HG02852 (cell line): ENCODE data around the gene EGFR.

Experiments
- ATAC-seq: cut with Tn5 transposase; IDR thresholded peaks from one replicate; pipeline ENCODE4 v1.9.1; 2021; ENCODE audit warnings: mild to moderate bottlenecking, moderate library complexity; ENCODE audit not compliant: unreplicated experiment

EGFR gene

DNA sequence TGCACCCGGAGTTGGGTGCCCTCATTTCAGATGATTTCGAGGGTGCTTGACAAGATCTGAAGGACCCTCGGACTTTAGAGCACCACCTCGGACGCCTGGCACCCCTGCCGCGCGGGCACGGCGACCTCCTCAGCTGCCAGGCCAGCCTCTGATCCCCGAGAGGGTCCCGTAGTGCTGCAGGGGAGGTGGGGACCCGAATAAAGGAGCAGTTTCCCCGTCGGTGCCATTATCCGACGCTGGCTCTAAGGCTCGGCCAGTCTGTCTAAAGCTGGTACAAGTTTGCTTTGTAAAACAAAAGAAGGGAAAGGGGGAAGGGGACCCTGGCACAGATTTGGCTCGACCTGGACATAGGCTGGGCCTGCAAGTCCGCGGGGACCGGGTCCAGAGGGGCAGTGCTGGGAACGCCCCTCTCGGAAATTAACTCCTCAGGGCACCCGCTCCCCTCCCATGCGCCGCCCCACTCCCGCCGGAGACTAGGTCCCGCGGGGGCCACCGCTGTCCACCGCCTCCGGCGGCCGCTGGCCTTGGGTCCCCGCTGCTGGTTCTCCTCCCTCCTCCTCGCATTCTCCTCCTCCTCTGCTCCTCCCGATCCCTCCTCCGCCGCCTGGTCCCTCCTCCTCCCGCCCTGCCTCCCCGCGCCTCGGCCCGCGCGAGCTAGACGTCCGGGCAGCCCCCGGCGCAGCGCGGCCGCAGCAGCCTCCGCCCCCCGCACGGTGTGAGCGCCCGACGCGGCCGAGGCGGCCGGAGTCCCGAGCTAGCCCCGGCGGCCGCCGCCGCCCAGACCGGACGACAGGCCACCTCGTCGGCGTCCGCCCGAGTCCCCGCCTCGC, at the start of gene EGFR:
EGFR (plus strand) TSS at position 657 of the 830 bp plus-strand sequence. CDS start 261 bp downstream, outside the sequence.
- ATAC-seq, result no peak

DNA sequence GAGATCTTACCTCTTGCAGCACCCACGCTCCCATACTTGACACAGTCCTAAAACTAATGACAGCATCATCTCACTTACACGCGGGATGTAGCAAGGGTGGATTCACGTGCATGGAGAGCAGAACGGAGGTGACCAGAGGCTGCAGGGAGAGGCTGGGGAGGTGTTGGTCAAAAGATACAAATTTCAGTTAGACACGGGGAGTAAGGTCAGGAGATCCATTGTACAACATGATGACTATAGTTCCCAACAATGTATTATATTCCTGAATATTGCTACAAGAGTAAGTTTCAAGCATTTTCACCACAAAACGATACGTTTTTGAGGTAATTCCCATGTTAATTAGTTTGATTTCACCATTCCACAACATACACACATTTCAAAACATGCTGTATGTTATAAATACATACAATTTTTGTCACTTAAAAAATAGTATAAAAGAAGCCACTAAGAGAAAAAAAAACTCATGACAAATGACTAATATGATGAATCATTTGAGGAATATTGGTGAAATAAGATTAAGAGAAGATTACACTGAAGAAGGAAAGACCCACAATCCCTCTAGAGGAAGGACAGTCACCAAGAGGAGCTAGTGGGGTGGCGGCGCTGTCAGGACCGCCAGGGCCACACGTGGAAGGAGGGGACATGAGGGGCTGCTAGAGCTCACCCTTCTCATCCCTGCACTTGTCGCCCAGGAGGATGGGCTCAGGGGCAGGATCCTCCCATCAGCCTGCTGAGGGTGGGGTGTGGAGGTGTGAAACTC, 49.4 kb upstream of the EGFR start:
- ATAC-seq, result no peak

DNA sequence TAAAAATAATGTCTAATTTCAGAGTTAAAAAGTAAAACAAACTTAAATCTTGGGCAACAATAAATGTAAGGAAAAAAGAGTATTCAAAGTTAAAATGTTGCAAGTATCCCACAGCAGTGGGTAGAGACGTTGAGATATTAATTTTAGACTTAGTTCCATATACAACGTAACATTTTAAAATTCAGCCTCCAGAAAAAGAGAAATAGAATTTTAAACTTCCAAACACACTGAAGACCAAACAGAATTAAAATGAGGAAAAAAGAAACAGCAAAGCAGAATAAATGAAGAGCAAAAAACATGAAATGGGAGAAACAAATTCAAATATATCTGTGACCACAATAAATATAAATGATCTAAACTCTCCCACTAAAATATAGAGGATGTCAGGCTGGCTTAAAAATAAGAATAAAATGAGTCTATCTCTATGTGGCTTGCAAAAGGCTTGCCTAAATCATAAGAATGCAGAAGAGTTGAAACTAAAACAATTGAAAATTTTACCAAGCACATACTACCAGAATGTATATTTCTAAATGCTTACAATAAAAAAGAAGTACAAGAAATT, 46.0 kb upstream of the EGFR start:
- ATAC-seq, result no peak

DNA sequence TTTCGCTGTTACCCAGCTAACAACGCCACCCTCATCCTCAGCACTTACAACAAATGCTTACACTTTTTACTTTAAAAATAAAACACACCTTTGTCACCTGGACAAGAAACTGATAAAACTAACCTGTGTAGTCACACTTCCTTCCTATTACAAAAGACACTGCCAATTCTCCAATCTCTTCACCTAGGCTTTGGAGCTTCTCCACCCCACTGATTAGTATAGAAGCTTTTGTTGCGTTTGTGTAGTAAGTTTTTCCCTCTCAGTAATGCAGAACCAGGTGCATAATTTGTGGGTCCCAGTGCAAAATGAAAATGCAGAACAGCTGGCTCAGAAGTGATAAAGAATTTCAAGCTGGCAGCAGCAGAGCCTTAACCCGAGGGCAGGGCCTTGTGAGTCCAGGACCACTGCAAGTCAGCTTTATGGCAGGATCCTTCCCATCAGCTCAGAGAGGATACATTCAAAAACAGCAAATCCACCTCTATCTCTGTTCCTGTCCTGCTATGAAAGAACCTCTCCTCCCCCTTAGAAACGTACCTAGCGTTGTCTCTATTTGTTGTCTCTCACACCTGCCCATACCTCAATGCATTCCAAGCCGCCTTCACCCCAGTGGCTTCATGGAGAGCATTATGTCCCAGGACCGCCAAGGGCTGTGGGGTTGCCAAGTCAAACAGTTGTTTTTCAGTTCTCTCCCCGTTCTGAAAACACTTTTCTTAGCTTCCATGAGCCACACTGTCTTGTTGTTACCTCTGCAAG, 40.3 kb upstream of the EGFR start:
- ATAC-seq, result no peak

DNA sequence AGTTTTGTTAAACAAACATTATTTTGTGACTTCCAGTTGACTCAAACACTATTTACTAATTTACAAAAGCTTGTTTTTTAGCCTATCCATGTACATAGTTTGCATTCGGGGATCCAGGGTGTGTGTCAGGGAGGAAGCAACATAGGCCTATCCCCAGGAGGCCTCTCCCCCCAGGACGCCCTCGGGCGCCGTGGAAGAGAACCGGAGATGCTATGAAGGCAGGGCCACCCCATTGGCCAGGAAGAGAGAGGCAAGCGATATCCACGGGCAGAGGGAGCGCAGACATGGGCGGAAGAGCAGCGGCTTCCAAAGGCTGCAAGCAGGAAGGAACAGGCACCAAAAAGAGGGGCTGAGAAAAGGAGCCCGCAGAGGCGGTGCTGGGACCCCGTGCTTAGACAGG, 38.3 kb upstream of the EGFR start:
- no peak for ATAC-seq

DNA sequence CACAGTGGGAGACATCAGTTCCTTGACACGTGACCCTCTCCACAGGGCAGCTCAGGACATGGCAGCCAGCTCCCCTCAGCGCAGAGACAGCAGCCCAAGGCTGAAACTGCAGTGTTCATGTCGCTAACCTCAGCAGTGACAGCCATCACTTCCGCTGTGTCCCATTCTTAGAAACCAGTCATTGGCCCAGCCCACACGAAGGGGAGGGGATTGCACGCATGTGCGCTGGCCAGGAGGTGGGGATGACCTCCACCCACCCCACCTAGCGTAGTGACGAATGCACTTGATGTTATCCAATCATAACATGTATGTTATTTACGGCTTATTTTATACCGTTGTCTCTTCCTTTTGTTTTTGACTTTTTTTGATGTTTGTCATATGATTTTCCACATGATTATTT, 36.9 kb upstream of the EGFR start:
- ATAC-seq, result no peak

DNA sequence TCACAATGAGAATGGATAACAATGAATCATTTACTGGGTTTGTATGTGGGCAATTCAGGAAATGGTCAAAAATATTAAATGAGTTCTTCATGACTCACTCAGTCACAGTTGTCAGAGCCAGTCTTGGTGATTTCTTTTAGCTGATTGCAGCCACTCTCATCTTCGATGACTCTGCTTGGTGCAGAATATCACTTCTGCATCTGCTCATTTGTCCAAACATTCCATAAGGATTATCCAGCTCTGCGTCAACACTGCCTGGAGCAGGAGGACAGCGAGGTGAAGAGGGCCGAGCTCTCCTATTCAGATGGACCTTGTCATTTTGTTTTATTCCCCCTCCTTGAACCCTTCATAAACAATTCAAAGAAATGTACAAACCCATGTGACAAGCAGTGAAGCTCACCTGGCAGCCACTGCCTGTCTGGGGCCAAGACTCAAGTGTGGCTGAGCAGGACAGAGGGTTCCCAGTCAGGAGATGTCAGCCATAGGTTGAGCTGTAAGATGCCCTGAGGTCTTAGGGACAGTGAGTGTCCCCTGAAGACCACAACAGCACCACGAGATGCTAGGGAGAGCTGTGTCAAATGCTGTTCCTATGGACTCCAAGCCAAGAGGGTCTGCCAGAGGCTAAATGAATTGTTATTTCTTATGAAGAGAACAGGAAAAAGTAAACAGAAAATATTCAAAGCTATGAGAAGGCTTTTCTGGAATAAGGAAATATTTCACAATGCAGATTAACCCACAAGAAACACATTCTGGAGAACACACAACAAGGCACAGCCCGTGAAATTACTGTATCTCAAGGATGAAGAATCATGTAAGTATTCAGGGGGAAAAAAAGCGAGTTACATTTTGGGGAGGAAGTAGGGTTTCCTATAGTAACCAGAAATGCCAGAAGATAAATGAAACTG, 33.1 kb upstream of the EGFR start:
- ATAC-seq, result no peak

DNA sequence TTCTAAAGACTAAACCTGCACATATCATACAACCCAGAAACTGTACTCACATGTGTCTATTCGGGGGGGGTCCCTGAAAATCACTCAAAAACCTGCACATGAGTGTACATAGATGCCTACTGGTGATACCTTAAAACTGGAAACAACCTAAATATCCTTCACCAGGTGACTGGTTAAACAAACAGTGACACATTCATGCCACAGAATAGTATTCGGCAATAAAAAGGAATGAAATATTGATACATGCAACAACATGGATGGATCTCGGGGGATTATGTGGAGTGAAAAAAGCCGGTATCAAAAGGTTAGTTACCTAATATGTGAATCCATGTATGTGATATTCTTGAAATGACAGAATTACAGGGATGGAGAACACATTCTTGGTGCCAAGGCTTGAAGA, 32.1 kb upstream of the EGFR start:
- no peak for ATAC-seq

DNA sequence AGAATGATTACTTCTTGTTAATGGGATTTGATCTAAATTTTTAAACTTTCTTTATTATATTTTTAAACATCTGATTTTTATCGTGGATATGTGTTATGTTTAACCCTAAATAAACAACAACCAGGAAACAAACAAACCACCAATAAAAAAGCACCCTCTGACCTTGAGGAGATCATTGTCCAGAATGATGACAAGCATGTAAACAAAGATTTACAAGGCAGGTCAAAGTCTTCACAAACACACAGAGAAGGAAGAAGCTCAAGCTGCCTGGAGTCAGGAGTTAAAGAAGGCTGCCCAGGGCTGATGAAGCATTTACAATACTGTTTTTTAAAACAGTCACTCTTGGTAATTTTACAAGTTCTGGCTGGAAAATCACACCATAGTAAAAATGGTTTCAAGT, 31.0 kb upstream of the EGFR start:
- no peak for ATAC-seq

DNA sequence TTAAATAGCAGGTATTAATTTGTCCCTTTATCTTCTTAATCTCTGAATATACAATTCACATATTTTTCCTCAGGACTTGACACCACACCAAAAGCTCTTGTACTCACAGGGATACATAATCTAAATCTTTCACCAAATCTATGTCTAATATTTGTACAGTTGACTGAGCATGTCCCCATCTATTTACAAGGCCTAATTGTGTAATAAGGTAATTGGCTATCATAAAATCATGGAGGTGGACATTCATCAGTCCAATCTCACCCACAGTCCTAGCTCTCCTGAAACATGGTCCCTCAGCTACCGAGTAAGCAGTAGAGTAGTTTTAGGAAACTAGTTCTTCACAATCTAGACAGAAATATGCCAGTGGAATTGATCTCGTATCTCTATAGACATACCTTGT, 30.3 kb upstream of the EGFR start:
- ATAC-seq, result no peak

DNA sequence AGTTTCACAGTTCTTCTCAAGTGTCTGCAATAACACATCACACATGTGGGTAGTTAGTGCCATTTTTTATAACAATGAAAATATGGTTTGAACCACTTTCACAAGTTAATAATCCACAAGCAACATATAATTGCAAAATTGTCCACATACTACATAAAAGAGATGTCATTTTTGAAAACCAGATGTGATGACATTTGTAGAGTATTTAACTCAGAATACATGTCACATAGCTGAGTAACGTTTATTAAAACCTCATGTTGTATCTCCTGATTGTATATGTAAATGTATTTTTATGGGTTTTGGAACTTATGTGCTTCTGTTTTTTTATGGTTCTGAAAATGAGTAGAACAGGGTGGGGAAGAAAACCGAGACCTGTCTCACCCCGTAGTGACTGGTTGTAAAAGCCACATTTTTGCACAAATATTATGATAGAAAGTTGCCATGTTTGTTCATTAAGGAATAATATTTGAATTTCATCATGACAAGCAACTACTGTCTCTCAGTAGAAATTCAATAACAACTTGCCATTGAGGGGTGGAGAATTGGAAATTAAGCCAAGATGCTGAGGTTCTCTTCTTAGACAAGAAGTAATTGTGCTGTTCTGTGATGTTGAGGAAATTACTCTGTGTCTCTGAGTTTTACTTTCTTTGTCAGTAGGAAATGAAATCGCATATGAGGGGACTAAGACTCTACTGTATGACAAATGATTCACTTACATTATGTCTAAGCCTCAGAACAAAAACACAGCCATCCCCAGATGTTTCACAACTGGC, 29.2 kb upstream of the EGFR start:
- ATAC-seq, result no peak

DNA sequence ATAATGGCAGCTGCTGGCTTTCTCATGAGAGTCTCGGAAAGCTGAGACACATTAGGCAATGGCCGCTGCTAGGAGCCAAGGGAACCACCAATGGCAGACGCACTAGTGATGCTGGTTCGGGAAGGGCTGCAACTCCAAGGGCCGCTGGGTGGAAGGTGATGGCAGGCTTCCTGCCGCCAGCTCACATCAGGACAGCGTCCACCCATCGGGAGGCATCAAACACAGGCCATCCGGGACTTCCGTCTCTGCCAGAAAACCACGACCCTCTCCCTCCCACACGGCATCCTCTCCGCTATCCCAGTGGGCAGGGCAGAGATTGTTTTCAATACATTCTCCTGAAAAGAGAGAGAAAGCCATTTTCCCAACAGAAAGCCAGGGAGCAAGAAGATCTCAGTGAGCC, 27.5 kb upstream of the EGFR start:
- no peak for ATAC-seq

DNA sequence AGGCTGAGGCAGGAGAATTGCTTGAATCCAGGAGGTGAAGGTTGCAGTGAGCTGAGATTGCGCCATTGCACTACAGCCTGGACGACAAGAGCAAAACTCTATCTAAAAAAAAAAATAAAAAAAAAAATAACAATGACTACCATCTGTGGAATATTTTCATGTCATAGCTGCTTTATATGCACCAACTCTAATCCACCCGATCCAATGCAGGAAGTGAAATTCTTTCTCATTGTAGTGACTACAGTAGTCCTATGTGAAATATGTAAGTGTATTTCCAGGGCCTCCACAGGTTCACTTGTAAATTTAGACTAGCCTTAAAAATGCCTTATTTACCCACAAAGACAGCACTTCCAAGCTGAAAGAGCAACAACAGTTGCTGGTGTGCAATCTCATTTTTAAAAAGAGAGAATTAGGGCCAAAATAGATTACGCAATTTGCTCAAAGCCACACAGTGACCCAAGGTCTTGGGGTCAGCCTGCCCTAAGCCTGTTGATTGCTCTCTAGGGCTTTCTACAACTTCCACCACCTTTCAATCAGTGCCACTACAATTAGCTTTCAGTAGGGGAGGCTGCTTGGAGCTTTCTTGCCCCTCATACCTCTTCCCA, 25.8 kb upstream of the EGFR start:
- no peak for ATAC-seq

DNA sequence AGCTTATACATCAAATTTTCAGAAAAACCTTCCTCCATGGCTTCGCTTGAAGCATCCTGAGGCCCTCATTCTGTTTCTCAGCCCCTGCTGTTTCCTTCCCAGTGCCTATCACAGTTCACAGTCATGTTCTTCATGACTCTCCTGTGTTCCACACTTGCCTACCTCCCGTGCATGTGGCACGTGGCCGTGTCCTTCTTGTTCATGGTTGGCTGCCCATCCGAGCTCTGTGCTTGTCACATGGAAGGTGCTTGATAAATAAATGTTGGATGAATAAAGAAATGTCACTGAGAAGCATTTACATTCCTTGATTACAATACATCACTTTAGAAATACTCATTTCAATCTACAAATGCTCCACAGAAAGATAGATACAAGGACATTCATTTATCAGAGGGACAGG, 23.7 kb upstream of the EGFR start:
- ATAC-seq, result no peak

DNA sequence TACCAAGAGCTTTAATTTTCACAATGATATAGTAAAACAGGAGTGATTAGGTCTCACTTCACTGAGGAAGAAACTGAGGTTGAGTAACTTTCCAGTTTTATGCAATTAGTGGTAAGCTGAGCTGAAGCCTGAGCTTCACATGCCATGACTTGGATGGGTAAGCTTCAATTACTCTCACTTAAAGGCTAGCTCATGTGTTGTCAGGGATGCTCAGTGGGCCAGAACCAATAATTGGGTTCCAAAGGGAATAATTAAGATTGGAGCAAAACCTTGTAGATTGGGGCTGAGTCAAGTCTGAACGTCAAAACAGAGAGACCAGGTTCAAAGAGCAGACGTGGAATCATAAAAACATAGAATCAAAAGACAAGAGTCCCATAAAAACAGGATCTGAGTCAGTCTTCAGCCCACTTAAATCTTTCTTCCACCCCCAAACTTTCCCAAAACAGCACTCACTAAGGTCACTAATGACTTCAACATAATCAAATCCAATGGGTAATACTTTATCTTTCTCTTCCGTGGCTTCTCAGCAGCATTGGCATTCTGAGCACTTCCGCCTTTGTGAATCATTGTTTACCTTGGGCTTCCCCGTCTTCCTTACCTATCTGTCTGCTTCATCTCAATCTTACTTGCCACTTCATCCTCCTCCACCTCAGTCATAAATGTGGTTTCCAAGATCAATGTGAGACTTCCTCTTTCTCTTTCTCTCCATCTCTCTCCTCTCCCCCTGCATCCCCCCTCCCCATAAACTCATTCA, 23.0 kb upstream of the EGFR start:
- ATAC-seq, result peak; percentile 74

DNA sequence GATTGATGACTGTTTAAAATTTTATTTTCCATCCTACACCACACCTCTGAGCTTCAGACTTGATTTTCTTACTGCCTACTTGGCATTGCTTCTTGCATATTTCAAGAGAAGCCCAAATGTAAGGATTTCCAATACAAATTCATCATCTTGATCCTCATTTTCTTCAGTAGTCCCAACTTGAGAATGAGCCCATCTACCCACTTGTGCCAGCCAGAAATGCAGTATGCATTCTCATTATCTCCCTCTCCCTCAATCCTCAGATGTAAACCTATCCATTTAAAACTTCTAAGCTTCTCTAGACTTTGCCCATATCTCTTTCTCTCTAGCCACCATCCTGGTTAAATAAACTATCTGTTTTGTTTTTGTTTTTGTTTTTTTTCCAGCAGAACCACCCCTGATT, 22.4 kb upstream of the EGFR start:
- ATAC-seq, result no peak

DNA sequence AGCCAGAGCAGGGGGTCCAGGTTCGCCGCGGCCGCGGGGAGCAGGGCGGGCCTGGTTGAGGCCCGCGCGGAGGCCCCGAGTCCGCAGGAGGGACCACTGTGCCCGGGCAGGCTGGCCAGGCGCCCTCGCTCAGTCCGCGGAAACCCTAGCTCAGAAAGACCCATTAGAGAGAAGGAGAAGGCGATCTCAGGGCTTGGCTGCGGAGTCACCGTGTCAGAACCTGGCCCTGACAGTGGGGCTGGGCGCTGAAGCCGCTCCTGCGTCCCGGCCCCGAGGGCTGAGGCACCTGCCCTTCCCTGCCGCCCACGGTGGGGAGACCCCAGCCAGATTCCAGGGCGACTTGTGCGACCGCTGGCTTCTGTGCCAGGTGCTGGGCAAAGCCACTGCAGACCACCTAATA, 14.2 kb upstream of the EGFR start:
- no peak for ATAC-seq

DNA sequence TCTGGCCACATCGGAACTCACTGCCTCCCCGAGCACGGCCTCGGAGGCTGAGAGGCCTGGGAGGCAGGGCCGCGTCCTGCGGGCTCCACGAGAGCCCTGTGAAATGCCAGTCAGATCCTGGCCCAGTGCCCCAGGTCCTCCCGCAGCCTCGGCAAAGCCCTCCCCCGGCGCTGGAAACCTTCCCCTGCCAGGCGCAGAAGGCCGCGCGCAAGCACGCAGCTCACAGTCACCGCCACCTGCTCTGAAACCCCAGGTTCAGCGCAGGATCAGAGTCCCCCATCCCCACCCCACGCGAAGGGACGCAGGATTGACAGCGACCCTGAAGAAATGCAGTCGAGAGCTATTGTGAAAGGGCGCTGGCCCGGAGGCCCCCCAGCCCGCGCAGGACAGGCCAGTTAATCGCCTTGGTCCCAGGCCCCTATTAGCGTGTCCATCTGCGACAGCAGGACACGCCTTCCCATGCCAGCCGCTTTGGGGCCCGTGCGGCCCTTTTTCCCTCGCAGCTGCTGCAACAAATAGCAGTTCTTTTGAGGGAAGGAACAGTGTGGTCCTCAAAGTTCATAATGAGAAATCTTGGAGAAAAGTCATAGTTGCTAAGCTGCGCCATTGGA, 13.5 kb upstream of the EGFR start:
- no peak for ATAC-seq
